Stimulated activated memory B cell treated with anti-CD40 and anti-IgM and Interleukin-4, amounts not matched to agents 10 μg/mL and 1 μg/mL and 100 μg/mL, for 72 hours (primary cell): ENCODE data around the gene CDC34.
"Not testable (repeated sequence)": the region's sequence is repeated elsewhere in the genome, so short reads cannot be mapped to it uniquely, and the experiment has no call there.

ENCODE experiments used
- ATAC-seq: fragments of 150-1000 bp; cut with Tn5 transposase; 2 replicates; pipeline ENCODE4 v1.10.0; 2021
- H3K27ac Mint-ChIP-seq: one replicate; pipeline ENCODE4 v1.8.0; 2022; ENCODE audit warnings: mild to moderate bottlenecking, mixed read lengths
- H3K27me3 Mint-ChIP-seq: one replicate; pipeline ENCODE4 v1.8.0; 2022; ENCODE audit warnings: mixed read lengths
- H3K36me3 Mint-ChIP-seq: one replicate; pipeline ENCODE4 v1.8.0; 2022; ENCODE audit warnings: mixed read lengths
- H3K4me1 Mint-ChIP-seq: one replicate; pipeline ENCODE4 v1.8.0; 2022; ENCODE audit warnings: mixed read lengths
- H3K4me3 Mint-ChIP-seq: one replicate; pipeline ENCODE4 v1.8.0; 2022; ENCODE audit warnings: mild to moderate bottlenecking, moderate library complexity, mixed read lengths
- H3K9me3 Mint-ChIP-seq: one replicate; pipeline ENCODE4 v1.8.0; 2022; ENCODE audit warnings: mixed read lengths

The CDC34 gene

GRCh38 chr19:579111-579841 lies 47.7 kb downstream of the CDC34 start:
- Mint-ChIP-seq H3K4me3 (no peak overlapping the region), H3K36me3 (peaks cover 43% of the 10 kb centered on the region)
- ATAC-seq = no peak

DNA sequence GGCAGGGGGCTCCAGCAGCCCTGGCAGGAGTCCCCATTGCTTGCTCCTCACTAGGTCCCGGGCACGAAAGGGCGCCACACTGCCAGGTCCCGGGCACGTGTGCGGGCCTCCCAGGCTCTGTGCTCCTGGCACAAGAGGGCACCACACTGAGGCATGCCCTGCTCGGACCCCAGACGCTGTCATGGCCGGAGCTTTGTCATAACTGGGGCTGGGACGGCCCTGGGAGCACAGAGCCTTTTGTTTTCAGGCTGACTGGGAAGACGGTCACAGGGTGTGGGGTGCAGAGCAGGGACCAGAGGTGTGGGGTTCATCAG lies 48.2 kb downstream of the CDC34 start:
- peaks cover 41% of the 10 kb centered on the region for H3K36me3 Mint-ChIP-seq
- no peaks in the 10 kb centered on the region for H3K9me3 Mint-ChIP-seq
- ATAC-seq = no peak
- peaks cover 34% of the 10 kb centered on the region for H3K4me1 Mint-ChIP-seq
- H3K27me3 Mint-ChIP-seq = peaks cover 12% of the 10 kb centered on the region
- H3K4me3 Mint-ChIP-seq = no peak overlapping the region
- H3K27ac Mint-ChIP-seq = no peak overlapping the region

More at GRCh38 chr19:579111-579841, 47.7 kb downstream of the CDC34 start:
- no peak overlapping the region for H3K27ac Mint-ChIP-seq
- peaks cover 39% of the 10 kb centered on the region for H3K4me1 Mint-ChIP-seq
- H3K27me3 Mint-ChIP-seq = peaks cover 8% of the 10 kb centered on the region
- H3K9me3 Mint-ChIP-seq = no peaks in the 10 kb centered on the region

DNA sequence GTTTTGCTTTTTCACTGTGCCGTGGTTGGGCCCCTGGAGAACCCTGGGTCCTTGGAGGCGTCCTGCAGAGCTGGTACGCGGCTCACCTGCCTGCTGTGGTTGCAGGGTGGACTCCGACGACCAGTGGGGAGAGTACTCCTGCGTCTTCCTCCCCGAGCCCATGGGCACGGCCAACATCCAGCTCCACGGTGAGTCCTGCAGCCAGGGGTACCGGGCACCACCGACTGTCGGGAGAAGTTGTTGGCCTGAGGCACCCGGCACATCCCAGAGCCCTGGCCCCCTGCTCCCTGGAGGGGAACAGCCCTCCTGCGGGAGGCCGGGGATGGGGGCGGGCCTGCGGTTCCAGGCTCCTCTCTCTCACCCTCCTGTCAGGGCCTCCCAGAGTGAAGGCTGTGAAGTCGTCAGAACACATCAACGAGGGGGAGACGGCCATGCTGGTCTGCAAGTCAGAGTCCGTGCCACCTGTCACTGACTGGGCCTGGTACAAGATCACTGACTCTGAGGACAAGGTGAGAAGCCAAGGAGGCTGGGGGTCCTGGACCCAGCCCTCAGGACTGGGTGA lies 48.8 kb downstream of the CDC34 start:
- peaks cover 28% of the 10 kb centered on the region for H3K4me1 Mint-ChIP-seq

DNA sequence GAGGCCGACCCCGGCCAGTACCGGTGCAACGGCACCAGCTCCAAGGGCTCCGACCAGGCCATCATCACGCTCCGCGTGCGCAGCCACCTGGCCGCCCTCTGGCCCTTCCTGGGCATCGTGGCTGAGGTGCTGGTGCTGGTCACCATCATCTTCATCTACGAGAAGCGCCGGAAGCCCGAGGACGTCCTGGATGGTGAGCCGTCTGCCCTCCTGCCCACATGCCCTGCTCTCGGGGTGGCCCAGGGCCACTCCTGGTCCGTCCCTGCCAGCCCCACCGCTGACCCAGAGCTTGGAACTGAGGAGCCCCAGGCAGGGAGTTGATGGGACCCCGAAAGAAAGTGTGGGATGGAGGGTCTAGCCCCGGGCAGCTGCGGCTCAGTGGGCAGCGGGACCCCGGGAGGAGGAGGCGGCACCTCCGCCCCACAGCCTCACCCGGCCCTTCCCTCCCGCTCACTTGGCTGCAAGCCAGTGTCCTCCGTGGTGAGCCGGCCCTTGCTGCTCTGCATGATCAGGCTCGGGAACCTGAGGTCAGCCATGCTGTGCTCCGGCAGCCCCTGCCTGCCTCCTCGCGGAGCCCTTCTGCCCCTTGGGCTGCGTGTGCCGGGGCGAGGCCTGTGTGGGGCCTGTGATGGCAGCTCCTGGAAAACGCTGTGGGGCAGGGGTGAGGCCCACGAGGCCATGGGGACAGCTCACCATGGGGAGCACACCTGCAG lies 50.0 kb downstream of the CDC34 start:
- no peak for ATAC-seq
- peaks cover 18% of the 10 kb centered on the region for H3K4me1 Mint-ChIP-seq
- peaks cover 19% of the 10 kb centered on the region for H3K27me3 Mint-ChIP-seq
- H3K27ac Mint-ChIP-seq = no peak overlapping the region
- no peak overlapping the region for H3K4me3 Mint-ChIP-seq
- peaks cover 33% of the 10 kb centered on the region for H3K36me3 Mint-ChIP-seq
- no peaks in the 10 kb centered on the region for H3K9me3 Mint-ChIP-seq

More for the DNA sequence above, 48.8 kb downstream of the CDC34 start:
- H3K9me3 Mint-ChIP-seq = no peaks in the 10 kb centered on the region
- peaks cover 17% of the 10 kb centered on the region for H3K27me3 Mint-ChIP-seq
- no peak for ATAC-seq
- peaks cover 37% of the 10 kb centered on the region for H3K36me3 Mint-ChIP-seq
- no peak overlapping the region for H3K4me3 Mint-ChIP-seq
- H3K27ac Mint-ChIP-seq = no peak overlapping the region

GRCh38 chr19:582497-583197 lies 51.1 kb downstream of the CDC34 start:
- Mint-ChIP-seq H3K4me3 (no peak overlapping the region), H3K27me3 (peaks cover 19% of the 10 kb centered on the region), H3K27ac (no peak overlapping the region), H3K4me1 (peaks cover 12% of the 10 kb centered on the region), H3K9me3 (no peaks in the 10 kb centered on the region), H3K36me3 (peaks cover 30% of the 10 kb centered on the region)
- no peak for ATAC-seq

DNA sequence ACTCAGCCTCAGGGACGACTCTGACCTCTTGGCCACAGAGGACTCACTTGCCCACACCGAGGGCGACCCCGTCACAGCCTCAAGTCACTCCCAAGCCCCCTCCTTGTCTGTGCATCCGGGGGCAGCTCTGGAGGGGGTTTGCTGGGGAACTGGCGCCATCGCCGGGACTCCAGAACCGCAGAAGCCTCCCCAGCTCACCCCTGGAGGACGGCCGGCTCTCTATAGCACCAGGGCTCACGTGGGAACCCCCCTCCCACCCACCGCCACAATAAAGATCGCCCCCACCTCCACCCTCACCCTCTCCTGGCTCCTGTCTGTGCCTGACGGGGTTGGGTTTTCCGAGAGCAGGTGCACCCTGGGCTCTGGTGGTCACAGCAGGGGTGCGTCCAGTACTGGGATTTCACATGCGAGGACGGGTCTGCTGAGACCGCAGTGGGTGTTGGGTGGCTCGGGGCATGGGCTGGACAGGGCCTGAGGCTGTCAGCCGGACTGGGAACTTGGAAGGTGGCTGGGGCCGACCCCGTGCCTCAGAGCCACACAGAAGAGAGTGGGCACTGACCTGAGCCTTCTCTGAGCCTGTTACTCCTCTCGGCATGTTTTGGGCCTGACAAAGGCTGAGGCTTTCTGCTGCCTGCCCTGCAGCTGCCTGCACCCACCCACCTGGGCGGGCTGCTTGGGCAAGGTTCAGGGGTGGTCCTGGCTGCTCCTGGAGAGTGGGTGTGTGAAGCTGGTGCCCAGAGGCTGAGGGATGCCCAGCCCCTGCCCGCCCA lies 51.8 kb downstream of the CDC34 start:
- ATAC-seq = no peak
- Mint-ChIP-seq H3K27ac (peak overlapping the region; percentile 40), H3K9me3 (no peaks in the 10 kb centered on the region), H3K4me3 (no peak overlapping the region), H3K4me1 (peaks cover 14% of the 10 kb centered on the region), H3K27me3 (peaks cover 26% of the 10 kb centered on the region), H3K36me3 (peaks cover 26% of the 10 kb centered on the region)

DNA sequence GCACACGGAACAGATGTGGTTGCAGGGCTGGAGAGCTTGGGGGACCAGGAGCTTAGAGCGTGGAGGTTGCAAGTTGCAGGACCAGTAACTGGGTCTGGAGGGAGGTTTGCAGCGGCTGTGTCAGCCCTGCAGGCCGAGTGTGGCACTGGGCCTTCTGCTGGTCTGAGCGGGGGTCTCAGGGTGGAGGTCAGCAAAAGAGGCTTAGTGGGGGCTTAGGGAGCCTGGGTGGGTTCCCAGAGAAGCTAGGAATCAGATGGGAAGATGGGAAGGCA lies 52.3 kb downstream of the CDC34 start:
- Mint-ChIP-seq H3K9me3 (no peaks in the 10 kb centered on the region), H3K4me1 (peaks cover 17% of the 10 kb centered on the region), H3K27ac (peak overlapping the region; percentile 40), H3K4me3 (no peak overlapping the region), H3K36me3 (peaks cover 24% of the 10 kb centered on the region), H3K27me3 (peaks cover 31% of the 10 kb centered on the region)
- no peak for ATAC-seq

DNA sequence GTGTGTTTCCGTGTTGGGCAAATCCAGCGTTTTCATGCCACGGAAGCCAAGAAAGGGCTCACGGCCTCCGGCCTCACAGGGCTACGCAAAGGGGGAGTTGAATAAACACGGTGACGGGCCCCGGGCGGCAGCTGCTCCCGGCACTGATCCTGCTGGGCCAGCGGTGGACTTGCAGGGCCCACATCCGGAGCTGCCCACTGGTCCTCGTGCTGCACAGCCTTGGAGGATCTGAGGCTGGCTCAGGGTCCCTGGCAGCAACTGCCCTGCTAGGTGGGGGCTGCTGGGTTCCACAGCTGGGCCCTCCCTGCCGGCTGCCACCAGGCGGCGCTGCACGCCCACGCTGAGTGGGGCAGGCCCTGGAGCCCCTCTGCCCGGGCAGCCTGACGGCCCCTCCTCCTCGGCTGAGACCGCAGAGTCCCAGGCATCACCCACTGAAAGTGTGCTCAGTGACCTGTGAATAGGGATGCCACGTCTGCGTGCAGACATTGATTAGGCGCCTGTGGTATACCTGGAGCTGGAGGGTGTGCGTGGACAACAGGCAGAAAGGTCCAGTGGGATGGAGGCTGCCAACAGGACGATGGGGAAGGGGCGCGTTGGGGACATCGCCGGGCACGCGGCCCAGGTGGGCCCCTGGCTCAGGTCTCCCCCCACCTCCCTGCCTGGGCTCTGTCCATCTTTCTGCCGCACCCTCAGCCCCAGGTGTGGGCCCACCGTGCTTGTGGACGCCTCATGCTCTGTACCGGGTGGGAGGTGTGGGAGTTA lies 52.9 kb downstream of the CDC34 start:
- H3K27me3 Mint-ChIP-seq = peaks cover 34% of the 10 kb centered on the region
- peak overlapping the region; percentile 40 for H3K27ac Mint-ChIP-seq
- H3K4me1 Mint-ChIP-seq = peaks cover 20% of the 10 kb centered on the region
- peaks cover 24% of the 10 kb centered on the region for H3K36me3 Mint-ChIP-seq
- no peaks in the 10 kb centered on the region for H3K9me3 Mint-ChIP-seq
- ATAC-seq = peak; percentile 75
- no peak overlapping the region for H3K4me3 Mint-ChIP-seq

GRCh38 chr19:585146-585545 lies 53.6 kb downstream of the CDC34 start:
- Mint-ChIP-seq H3K36me3 (peaks cover 22% of the 10 kb centered on the region), H3K27me3 (peaks cover 34% of the 10 kb centered on the region), H3K4me1 (peaks cover 20% of the 10 kb centered on the region)
- H3K9me3 Mint-ChIP-seq, H3K4me3 Mint-ChIP-seq, ATAC-seq, H3K27ac Mint-ChIP-seq: not testable (repeated sequence)

DNA sequence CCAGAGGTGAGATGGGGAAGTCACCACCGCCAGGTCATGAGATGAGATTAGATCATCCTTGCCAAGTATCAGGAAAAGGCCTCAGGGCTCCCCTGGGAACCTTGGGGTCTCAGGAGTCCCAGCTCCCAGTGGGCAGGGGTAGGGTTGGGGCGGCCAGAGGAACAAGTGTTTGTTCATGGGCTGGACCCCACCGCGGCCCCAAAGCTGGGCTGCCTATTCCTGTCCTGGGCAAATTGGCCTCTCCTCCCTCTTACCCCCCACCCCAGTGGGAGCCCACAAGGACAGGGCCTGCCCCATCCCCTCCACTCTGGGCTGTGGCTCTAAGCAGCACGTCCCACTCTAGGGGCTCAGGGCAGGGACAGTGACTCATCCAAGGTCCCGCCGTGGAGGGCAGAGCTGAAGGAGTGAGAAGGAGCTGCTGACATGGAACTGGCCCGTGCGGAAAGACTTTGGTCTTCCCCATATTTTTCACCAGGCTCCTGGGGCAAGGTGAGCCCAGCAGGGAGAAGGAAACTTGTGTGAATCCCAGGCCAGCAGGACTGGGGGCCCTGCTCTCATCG lies 54.1 kb downstream of the CDC34 start:
- Mint-ChIP-seq H3K9me3 (no peaks in the 10 kb centered on the region), H3K27ac (no peak overlapping the region), H3K36me3 (peaks cover 18% of the 10 kb centered on the region), H3K27me3 (peaks cover 34% of the 10 kb centered on the region), H3K4me1 (peaks cover 20% of the 10 kb centered on the region), H3K4me3 (no peak overlapping the region)
- no peak for ATAC-seq

DNA sequence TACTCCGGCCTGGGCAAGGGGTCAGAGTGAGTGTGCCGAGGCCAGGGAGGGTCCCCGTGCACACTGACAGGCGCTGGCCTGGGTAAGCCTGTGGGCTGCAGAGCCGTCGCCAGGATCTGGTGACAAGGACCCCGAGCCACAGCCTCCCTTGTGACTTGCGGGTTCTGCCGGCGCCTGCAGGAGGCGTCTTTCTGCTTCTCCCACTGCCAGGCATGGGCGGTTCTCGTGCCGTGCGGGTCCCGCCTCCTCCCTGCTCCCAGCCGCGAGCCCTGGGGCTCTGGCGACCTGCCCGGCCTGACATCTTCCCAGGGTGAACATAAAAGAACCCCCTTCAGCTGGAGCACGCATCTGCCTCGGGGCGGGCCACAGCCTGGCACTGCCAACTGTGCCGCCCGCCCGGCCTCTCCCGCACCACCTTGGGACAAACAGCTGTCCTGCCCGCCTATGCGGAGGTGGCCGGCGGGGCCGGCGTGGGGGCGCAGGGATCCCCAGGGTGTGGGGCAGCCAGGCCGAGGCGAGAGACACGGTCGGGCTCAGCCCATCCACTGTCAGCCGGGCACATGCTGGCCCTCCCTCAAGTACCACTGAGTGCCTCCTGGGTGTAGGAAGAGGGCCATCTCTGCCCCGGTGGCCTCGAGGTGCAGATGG lies 56.7 kb downstream of the CDC34 start:
- Mint-ChIP-seq H3K27me3 (peaks cover 59% of the 10 kb centered on the region), H3K36me3 (peaks cover 9% of the 10 kb centered on the region), H3K4me3 (peak overlapping the region; percentile 58), H3K27ac (no peak overlapping the region), H3K9me3 (no peaks in the 10 kb centered on the region), H3K4me1 (peaks cover 20% of the 10 kb centered on the region)
- peak; percentile 43 for ATAC-seq

GRCh38 chr19:588741-589692 lies 57.5 kb downstream of the CDC34 start:
- ATAC-seq = peak; percentile 2
- H3K36me3 Mint-ChIP-seq = peaks cover 1% of the 10 kb centered on the region
- H3K4me1 Mint-ChIP-seq = peaks cover 16% of the 10 kb centered on the region
- peaks cover 62% of the 10 kb centered on the region for H3K27me3 Mint-ChIP-seq
- H3K27ac Mint-ChIP-seq = no peak overlapping the region
- peak overlapping the region; percentile 7 for H3K4me3 Mint-ChIP-seq
- no peaks in the 10 kb centered on the region for H3K9me3 Mint-ChIP-seq
